K562 (cell line): ENCODE results near the gene TNNT2.

ENCODE experiments used
- BHLHE40 ChIP-seq: IDR thresholded peaks from 2 replicates; pipeline ENCODE4 v1.6.1; 2011; ENCODE audit warnings: low read length, improper control_type of control experiment
- HNRNPUL1 ChIP-seq: fragments of 200-400 bp; formaldehyde crosslinking; IDR thresholded peaks from 2 replicates; pipeline ENCODE4 v1.6.1; 2017; ENCODE audit warnings: low read length
- MXI1 ChIP-seq: IDR thresholded peaks from 2 replicates; pipeline ENCODE4 v1.6.1; 2011; ENCODE audit warnings: low read depth, mild to moderate bottlenecking, improper control_type of control experiment, low read length
- PCBP1 ChIP-seq: fragments of 200-400 bp; formaldehyde crosslinking; IDR thresholded peaks from 2 replicates; pipeline ENCODE4 v1.6.1; 2018; ENCODE audit warnings: mild to moderate bottlenecking, low read depth, low read length; ENCODE audit not compliant: poor library complexity, severe bottlenecking
- ZBTB1 ChIP-seq: sonication (generic); formaldehyde crosslinking; IDR thresholded peaks from 2 replicates; pipeline ENCODE4 v1.8.1; 2023; ENCODE audit warnings: missing genetic modification reagents, low read depth, mild to moderate bottlenecking, borderline replicate concordance
- TF ChIP-seq, protein P1 (sequence below): fragments of 150-350 bp; conservative IDR thresholded peaks from 2 replicates; pipeline ENCODE4 v1.6.1; 2014; ENCODE audit warnings: low read length
- TF ChIP-seq, protein P2 (sequence below): fragments of 450-650 bp; formaldehyde crosslinking; IDR thresholded peaks from 2 replicates; pipeline ENCODE4 v1.4.0; 2022; ENCODE audit warnings: missing genetic modification characterization
- TF ChIP-seq, protein P3 (sequence below): sonication (generic); formaldehyde crosslinking; IDR thresholded peaks from 2 replicates; pipeline ENCODE4 v1.8.1; 2023; ENCODE audit warnings: mild to moderate bottlenecking, missing genetic modification reagents

DNA sequence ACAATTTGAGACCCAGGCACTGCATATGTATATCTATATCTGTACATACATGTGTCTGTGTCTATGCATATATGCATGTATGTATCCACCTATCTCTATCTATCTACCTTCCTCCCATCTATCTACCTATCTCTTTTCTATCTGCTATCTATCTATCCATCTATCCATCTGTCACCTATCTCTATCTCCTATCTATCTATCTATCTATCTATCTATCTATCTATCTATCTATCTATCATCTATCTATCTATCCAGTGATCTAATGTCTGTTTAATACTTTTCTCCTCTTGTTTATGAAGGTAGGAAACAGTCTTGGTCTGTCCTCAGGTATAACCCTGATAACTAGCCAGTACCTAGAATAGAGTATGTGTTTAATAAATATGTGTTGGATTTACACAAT lies 25.9 kb downstream of the TNNT2 start:
- no peak for TF ChIP-seq BHLHE40
- no peak for TF ChIP-seq PCBP1
- no peak for TF ChIP-seq HNRNPUL1
- TF ChIP-seq, protein P1, sequence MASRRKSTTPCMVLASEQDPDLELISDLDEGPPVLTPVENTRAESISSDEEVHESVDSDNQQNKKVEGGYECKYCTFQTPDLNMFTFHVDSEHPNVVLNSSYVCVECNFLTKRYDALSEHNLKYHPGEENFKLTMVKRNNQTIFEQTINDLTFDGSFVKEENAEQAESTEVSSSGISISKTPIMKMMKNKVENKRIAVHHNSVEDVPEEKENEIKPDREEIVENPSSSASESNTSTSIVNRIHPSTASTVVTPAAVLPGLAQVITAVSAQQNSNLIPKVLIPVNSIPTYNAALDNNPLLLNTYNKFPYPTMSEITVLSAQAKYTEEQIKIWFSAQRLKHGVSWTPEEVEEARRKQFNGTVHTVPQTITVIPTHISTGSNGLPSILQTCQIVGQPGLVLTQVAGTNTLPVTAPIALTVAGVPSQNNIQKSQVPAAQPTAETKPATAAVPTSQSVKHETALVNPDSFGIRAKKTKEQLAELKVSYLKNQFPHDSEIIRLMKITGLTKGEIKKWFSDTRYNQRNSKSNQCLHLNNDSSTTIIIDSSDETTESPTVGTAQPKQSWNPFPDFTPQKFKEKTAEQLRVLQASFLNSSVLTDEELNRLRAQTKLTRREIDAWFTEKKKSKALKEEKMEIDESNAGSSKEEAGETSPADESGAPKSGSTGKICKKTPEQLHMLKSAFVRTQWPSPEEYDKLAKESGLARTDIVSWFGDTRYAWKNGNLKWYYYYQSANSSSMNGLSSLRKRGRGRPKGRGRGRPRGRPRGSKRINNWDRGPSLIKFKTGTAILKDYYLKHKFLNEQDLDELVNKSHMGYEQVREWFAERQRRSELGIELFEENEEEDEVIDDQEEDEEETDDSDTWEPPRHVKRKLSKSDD = no peak
- TF ChIP-seq, protein P2, sequence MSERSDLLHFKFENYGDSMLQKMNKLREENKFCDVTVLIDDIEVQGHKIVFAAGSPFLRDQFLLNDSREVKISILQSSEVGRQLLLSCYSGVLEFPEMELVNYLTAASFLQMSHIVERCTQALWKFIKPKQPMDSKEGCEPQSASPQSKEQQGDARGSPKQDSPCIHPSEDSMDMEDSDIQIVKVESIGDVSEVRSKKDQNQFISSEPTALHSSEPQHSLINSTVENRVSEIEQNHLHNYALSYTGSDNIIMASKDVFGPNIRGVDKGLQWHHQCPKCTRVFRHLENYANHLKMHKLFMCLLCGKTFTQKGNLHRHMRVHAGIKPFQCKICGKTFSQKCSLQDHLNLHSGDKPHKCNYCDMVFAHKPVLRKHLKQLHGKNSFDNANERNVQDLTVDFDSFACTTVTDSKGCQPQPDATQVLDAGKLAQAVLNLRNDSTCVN (CRISPR knock-in tag) = no peak
- TF ChIP-seq, protein P3, sequence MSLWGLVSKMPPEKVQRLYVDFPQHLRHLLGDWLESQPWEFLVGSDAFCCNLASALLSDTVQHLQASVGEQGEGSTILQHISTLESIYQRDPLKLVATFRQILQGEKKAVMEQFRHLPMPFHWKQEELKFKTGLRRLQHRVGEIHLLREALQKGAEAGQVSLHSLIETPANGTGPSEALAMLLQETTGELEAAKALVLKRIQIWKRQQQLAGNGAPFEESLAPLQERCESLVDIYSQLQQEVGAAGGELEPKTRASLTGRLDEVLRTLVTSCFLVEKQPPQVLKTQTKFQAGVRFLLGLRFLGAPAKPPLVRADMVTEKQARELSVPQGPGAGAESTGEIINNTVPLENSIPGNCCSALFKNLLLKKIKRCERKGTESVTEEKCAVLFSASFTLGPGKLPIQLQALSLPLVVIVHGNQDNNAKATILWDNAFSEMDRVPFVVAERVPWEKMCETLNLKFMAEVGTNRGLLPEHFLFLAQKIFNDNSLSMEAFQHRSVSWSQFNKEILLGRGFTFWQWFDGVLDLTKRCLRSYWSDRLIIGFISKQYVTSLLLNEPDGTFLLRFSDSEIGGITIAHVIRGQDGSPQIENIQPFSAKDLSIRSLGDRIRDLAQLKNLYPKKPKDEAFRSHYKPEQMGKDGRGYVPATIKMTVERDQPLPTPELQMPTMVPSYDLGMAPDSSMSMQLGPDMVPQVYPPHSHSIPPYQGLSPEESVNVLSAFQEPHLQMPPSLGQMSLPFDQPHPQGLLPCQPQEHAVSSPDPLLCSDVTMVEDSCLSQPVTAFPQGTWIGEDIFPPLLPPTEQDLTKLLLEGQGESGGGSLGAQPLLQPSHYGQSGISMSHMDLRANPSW (CRISPR knock-in tag) = no peak
- TF ChIP-seq MXI1 = no peak
- no peak for TF ChIP-seq ZBTB1
